Smooth muscle cell (in vitro differentiated cells): ENCODE results near the gene COPZ2. TPM values are rescaled to one million over a fixed set of nuclear protein-coding genes. Genes with fewer than 3 reads are reported as not detected.
"Not testable (repeated sequence)": the region's sequence is repeated elsewhere in the genome, so short reads cannot be mapped to it uniquely, and the experiment has no call there.

ENCODE experiments used
- DNase-seq: peaks from one replicate; lab custom pipeline; 2025; ENCODE audit not compliant: unreplicated experiment; lab: John Stamatoyannopoulos, UW
- H2AFZ ChIP-seq: fragments of 200-600 bp; sonication (generic); 2 replicates; pipeline ENCODE4 v1.6.0; 2016; ENCODE audit warnings: antibody characterized with exemption, low read depth, mild to moderate bottlenecking
- H3F3A ChIP-seq: fragments of 200-600 bp; sonication (generic); 2 replicates; pipeline ENCODE4 v1.6.0; 2017; ENCODE audit warnings: antibody characterized with exemption, low read depth
- H3K27ac ChIP-seq: fragments of 200-600 bp; sonication (generic); 2 replicates; pipeline ENCODE4 v1.5.1; 2016; ENCODE audit warnings: low read depth, mild to moderate bottlenecking
- H3K27me3 ChIP-seq: fragments of 200-600 bp; sonication (generic); 2 replicates; pipeline ENCODE4 v1.6.1; 2016; ENCODE audit warnings: low read depth, mild to moderate bottlenecking
- H3K36me3 ChIP-seq: fragments of 200-600 bp; sonication (generic); 2 replicates; pipeline ENCODE4 v1.5.1; 2016; ENCODE audit warnings: low read depth
- H3K4me1 ChIP-seq: fragments of 200-600 bp; sonication (generic); 2 replicates; pipeline ENCODE4 v1.5.1; 2016; ENCODE audit warnings: low read depth
- H3K4me2 ChIP-seq: fragments of 200-600 bp; sonication (generic); 2 replicates; pipeline ENCODE4 v1.6.0; 2016; ENCODE audit warnings: mild to moderate bottlenecking
- H3K4me3 ChIP-seq: fragments of 200-600 bp; sonication (generic); 2 replicates; pipeline ENCODE4 v1.5.1; 2016; ENCODE audit warnings: mild to moderate bottlenecking
- H3K79me2 ChIP-seq: fragments of 200-600 bp; sonication (generic); 2 replicates; pipeline ENCODE4 v1.6.0; 2016; ENCODE audit warnings: low read depth, mild to moderate bottlenecking
- H3K9ac ChIP-seq: fragments of 200-600 bp; sonication (generic); 2 replicates; pipeline ENCODE4 v1.6.0; 2016; ENCODE audit warnings: low read depth
- H3K9me3 ChIP-seq: fragments of 200-600 bp; sonication (generic); replicated peaks from 2 replicates; pipeline ENCODE4 v1.5.1; 2016; ENCODE audit warnings: low read depth
- H4K20me1 ChIP-seq: fragments of 200-600 bp; sonication (generic); 2 replicates; pipeline ENCODE4 v1.6.0; 2016; ENCODE audit warnings: low read depth
- CTCF ChIP-seq: fragments of 200-600 bp; sonication (generic); IDR thresholded peaks from 2 replicates; pipeline ENCODE4 v1.5.1; 2017; ENCODE audit warnings: borderline replicate concordance, mild to moderate bottlenecking, antibody characterized with exemption; ENCODE audit not compliant: insufficient read depth, poor library complexity, severe bottlenecking
- WGBS: methylation state at CpG from one replicate; pipeline ENCODE4 v1.1.7; 2016; ENCODE audit warnings: low lambda C conversion rate; 5-methylcytosine and 5-hydroxymethylcytosine counted together
- polyA plus RNA-seq: library from polyadenylated mRNA; unstranded; fragments of >200 nt; fragmentation: Nextera tagmentation; extraction: Ambion mirVana; gene quantifications from 2 replicates; pipeline ENCODE4 v1.2.1, GENCODE V29; 2016
- total RNA-seq: library from RNA; depleted of rRNA; stranded (reverse); fragments of >200 nt; gene quantifications from 2 replicates; pipeline ENCODE4 v1.2.3, GENCODE V29; 2014

COPZ2 gene
- total RNA-seq (70.6 and 91.8 TPM in 2 replicates), polyA plus RNA-seq (193 and 257 TPM in 2 replicates)

- Histone ChIP-seq H3F3A (no peaks in the 10 kb centered on the region), H3K79me2 (peaks cover 5% of the 10 kb centered on the region), H2AFZ (peak within 1 kb of the TSS; percentile 91), H3K4me3 (peak within 1 kb of the TSS; percentile 75), H3K27ac (peak within 1 kb of the TSS; percentile 38), H3K9ac (peak within 1 kb of the TSS; percentile 93), H3K36me3 (no peaks in the 10 kb centered on the region), H3K4me2 (peak within 1 kb of the TSS; percentile 92), H3K9me3 (no peaks in the 10 kb centered on the region), H3K4me1 (peaks cover 11% of the 10 kb centered on the region), H4K20me1 (no peaks in the 10 kb centered on the region), H3K27me3 (no peaks in the 10 kb centered on the region)
- 6% methylated on average over 41 of the region's 73 CpGs for WGBS
- peak; percentile 36 for DNase-seq
- TF ChIP-seq CTCF = peak; percentile 46
Observed at GRCh38 chr17:48037036-48037837, at the start of gene COPZ2. Gene COPZ2, minus strand, starts transcription at chr17:48037797. Its CDS starts 20 bp downstream, at chr17:48037777.

GRCh38 chr17:48084932-48085331 lies 47.3 kb upstream of the COPZ2 start:
- 79% methylated on average over 2 of the region's 2 CpGs for WGBS
- H3K79me2 ChIP-seq = peaks cover 88% of the 10 kb centered on the region
- no peaks in the 10 kb centered on the region for H3F3A ChIP-seq
- no peaks in the 10 kb centered on the region for H3K36me3 ChIP-seq
- H3K9ac ChIP-seq = no peak overlapping the region
- H3K9me3 ChIP-seq = no peaks in the 10 kb centered on the region
- TF ChIP-seq CTCF = no peak
- no peak for DNase-seq
- no peak overlapping the region for H3K4me2 ChIP-seq
- no peak overlapping the region for H3K4me3 ChIP-seq
- no peaks in the 10 kb centered on the region for H3K4me1 ChIP-seq
- H3K27ac ChIP-seq = no peak overlapping the region
- peaks cover 97% of the 10 kb centered on the region for H4K20me1 ChIP-seq
- no peaks in the 10 kb centered on the region for H3K27me3 ChIP-seq
- H2AFZ ChIP-seq = no peak overlapping the region

- Histone ChIP-seq H4K20me1 (peaks cover 95% of the 10 kb centered on the region), H3K27me3 (no peaks in the 10 kb centered on the region)
Observed at GRCh38 chr17:48081858-48082257, 44.3 kb upstream of the COPZ2 start.

GRCh38 chr17:48077152-48077551 lies 39.6 kb upstream of the COPZ2 start:
- H3K4me1 ChIP-seq, H2AFZ ChIP-seq, H3K9me3 ChIP-seq, H3K27ac ChIP-seq, H3K9ac ChIP-seq, H3K4me2 ChIP-seq, H3K36me3 ChIP-seq, DNase-seq, H3K27me3 ChIP-seq, H3K4me3 ChIP-seq: not testable (repeated sequence)
- peaks cover 18% of the 10 kb centered on the region for H3F3A ChIP-seq
- peaks cover 56% of the 10 kb centered on the region for H4K20me1 ChIP-seq
- peaks cover 45% of the 10 kb centered on the region for H3K79me2 ChIP-seq
- 96% methylated on average over 10 of the region's 10 CpGs for WGBS

More at GRCh38 chr17:48081858-48082257, 44.3 kb upstream of the COPZ2 start:
- Histone ChIP-seq H3K9ac (no peak overlapping the region), H3K36me3 (no peaks in the 10 kb centered on the region), H3K4me3 (no peak overlapping the region), H3K27ac (no peak overlapping the region), H2AFZ (no peak overlapping the region), H3F3A (no peaks in the 10 kb centered on the region), H3K79me2 (peaks cover 80% of the 10 kb centered on the region), H3K9me3 (no peaks in the 10 kb centered on the region), H3K4me2 (no peak overlapping the region), H3K4me1 (no peaks in the 10 kb centered on the region)
- no peak for DNase-seq
- 87% methylated on average over 5 of the region's 5 CpGs for WGBS
- no peak for TF ChIP-seq CTCF
